GM19023 (cell line): ENCODE data around the gene PI4K2A.

Experiments used
- ATAC-seq: cut with Tn5 transposase; IDR thresholded peaks from one replicate; pipeline ENCODE4 v1.9.1; 2021; ENCODE audit warnings: mild to moderate bottlenecking, moderate library complexity; ENCODE audit not compliant: unreplicated experiment

The PI4K2A gene

DNA sequence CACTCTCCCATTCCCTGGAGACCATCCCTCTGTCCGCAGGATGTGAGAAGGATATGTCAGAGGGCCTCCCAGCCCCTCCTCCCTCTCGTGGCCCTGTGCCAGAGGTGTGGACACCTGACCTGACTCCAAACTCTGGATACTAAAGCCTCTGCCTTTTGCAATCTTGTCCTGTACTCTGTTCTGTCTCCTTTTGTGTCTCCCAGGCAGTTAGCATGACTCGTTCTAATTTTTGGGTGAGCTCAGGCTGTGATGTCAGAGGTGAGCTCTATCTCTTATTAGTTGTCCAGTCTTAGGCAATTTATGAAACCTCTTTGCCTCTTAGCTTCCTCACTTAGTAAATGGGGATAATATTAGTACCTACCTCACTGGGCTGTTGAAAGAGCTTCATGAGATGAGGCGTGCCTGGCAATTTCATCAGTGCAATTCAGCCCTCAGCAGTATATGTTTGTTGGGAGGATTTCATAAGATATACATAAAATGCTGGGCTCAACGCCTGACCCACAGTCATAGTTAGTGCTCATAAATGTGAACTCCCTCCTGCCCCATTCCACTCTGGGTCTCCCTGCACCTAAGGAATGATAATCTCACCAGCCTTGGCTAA is 84.0 kb downstream of the PI4K2A start:
- ATAC-seq = no peak
